HG03558 (cell line): ENCODE data around the gene SPATS2.
"Not testable (repeated sequence)": the region's sequence is repeated elsewhere in the genome, so short reads cannot be mapped to it uniquely, and the experiment has no call there.

ENCODE experiments used
- ATAC-seq: cut with Tn5 transposase; IDR thresholded peaks from one replicate; pipeline ENCODE4 v1.9.1; 2021; ENCODE audit warnings: moderate number of reproducible peaks; ENCODE audit not compliant: unreplicated experiment; ENCODE audit errors: extremely low read depth

SPATS2 gene

DNA sequence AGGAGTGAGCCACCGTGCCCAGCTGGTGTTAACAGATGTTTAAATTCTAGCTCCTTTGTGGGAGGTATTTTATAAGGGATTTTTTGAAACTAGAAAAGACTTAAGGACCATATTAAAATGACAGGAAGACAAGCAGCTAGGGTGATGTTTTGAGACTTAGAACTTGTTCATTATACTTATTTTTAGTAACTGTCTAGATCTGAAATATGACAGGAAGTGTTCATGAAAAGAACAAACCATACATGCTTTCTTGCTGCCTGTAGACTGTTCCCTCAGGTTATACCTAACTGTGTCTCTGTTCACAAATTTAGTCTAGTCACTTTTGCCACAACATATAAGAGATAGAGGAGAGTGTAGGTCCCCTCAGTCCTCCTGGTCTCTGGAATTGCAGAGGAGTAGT lies 134.6 kb downstream of the SPATS2 start:
- ATAC-seq, result no peak

DNA sequence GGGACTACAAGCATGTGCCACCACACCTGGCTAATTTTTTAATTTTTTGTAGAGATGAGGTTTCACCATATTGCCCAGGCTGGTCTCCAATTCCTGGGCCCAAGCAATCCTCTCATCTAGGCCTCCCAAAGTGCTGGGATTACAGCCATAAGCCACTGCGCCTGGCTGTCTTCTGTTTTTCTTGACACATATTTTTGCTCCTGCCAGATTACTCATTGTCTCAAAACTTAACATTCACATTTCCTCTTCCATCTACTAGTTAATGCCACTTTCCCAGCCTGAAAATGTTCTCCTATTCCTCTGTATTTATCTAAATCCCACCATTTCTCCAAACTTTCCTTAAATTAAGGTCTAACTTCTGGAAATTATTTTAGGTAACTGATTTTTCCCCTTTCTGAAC lies 135.3 kb downstream of the SPATS2 start:
- no peak for ATAC-seq

DNA sequence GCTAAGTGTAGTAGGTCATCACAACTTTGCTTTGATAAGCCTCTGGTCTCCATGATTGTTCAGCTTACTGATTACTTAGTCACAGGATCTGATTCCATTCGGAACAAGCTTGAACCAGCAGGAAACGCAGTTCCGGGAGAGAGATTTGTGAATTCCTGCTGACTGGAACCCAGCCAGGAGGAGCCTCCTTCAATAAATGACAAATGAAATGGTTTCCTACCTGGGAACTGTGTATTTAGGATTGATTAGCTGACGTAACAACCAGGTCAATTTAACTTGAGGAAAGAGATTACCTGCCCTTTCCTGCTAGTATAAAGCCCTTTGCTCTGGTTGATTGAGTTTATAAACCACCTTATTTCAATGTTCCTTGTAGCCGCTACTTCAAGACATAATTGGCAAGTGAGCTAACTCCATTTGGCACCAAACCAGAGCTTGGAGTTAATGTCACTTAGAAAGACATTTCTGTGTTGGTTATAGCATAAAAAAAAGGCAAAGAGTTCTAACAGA lies 136.5 kb downstream of the SPATS2 start:
- no peak for ATAC-seq

GRCh38 chr12:49505672-49506071 lies 138.4 kb downstream of the SPATS2 start:
- no peak for ATAC-seq

GRCh38 chr12:49507139-49507538 lies 139.9 kb downstream of the SPATS2 start:
- ATAC-seq, result no peak

DNA sequence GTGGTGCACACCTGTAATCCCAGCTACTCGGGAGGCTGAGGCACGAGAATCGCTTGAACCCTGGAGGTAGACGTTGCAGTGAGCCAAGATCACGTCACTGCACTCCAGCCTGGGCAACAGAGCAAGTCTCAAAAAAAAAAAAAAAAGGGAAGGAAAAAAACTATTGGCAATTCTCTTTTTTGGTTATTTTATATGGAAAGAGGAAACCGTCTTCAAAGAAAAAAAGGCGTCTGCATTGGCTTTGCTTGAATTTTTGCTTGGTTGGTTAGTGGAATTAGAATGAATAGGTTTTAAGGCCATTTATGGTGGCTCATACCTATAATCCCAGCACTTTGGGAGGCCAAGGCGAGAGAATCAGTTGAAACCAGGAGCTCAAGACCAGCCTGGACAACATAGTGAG lies 142.4 kb downstream of the SPATS2 start:
- not testable (repeated sequence) for ATAC-seq

DNA sequence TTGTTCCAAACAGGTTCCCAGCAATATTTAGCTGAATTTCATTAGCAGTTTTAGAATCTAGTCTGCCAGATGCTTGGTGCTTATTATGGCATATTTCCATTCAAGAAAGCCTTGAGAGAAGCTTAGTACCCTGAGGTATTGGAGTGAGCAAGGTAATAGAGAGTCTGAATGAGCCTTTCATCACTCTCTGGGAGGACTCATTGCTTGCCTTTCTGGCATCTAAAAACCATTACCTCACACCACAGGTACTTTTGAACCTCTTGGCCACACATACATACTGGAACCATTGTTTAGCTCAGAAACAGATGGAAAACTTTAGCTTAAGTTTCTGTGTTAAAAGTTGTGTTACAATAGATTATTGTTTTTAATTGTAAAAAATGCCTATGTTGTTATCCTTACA lies 144.1 kb downstream of the SPATS2 start:
- no peak for ATAC-seq

DNA sequence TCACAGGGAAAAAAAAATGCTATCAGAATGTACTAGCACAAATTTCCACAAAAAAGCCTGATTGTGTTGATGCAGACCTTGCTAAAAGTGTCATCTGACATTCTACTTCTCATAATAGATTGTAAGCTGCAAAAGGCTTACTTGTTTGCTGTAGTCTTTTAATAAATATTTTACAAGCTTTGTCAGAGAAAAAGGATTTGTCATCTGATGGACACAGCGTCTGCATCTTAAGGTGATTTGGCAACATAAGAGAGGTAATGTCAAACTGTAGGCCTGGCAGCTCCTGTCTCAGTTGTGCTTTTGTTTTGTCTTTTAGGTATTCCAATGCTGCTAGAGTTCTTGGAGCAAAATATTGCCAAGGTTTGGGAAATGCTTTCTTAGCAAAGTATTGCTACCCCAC lies 145.3 kb downstream of the SPATS2 start:
- ATAC-seq, result no peak

- ATAC-seq, result no peak
These were observed 148.0 kb downstream of the SPATS2 start for GRCh38 chr12:49515266-49515665.

GRCh38 chr12:49518914-49519573 lies 151.8 kb downstream of the SPATS2 start:
- ATAC-seq, result no peak

DNA sequence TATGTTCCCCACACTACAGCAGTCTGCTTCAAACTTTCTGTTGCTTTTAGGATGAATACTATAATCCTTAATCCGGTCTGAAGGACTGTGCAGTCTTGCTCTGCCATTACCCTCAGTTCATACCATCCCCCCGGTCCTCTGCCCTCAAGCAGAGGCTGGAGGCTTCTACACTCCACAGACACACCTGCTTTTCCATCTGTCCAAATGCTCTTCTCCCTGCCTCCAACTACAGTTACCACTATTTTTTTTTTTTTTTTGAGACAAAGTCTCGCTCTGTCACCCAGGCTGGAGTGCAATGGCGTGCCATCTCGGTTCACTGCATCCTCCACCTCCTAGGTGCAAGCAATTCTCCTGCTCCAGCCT lies 152.3 kb downstream of the SPATS2 start:
- no peak for ATAC-seq

DNA sequence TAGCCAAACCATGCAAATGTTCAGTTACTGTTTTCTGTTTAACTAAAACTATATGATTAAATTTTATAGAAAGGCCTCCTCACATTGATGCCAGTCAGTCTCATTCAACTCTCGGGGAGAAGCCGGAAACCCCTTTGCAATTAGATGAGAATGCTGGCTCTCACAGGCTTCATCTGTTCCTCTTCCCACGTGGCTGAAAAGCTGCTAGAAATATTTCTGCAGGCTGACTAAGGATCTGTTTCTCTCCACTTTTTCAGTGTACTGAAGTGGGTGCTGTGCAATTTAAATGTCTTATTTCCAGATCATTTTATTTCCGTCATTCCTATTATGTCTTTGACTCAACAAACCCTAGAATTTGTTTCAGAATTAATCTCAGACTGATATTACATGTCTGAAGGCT lies 154.1 kb downstream of the SPATS2 start:
- no peak for ATAC-seq

GRCh38 chr12:49524660-49525324 lies 157.5 kb downstream of the SPATS2 start:
- no peak for ATAC-seq

- ATAC-seq, result no peak
These were observed 158.7 kb downstream of the SPATS2 start for GRCh38 chr12:49525942-49526341.

GRCh38 chr12:49527361-49528130 lies 160.3 kb downstream of the SPATS2 start:
- no peak for ATAC-seq

DNA sequence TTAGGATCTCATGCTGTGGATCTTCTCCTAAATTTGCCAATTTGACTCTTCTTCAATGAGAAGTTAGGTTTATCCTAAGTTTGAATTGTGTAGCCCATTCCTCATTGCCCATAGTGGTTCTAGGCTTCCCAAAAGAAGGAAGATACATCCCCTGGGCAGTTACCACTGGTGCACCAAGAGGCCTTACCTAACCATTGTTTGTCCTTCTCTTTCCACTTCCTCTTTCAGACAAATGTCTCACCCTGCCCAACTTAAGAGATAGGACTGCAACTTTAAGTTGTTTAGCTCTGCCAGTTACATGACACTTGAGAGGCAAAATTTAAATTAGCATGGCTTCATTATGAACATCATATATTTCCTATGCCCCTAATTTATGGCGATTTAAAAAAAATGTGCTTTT lies 162.2 kb downstream of the SPATS2 start:
- no peak for ATAC-seq

GRCh38 chr12:49531745-49532144 lies 164.5 kb downstream of the SPATS2 start:
- ATAC-seq, result no peak

- no peak for ATAC-seq
These were observed 166.1 kb downstream of the SPATS2 start for GRCh38 chr12:49533331-49533730.

- not testable (repeated sequence) for ATAC-seq
These were observed 166.9 kb downstream of the SPATS2 start for GRCh38 chr12:49534122-49534521.

DNA sequence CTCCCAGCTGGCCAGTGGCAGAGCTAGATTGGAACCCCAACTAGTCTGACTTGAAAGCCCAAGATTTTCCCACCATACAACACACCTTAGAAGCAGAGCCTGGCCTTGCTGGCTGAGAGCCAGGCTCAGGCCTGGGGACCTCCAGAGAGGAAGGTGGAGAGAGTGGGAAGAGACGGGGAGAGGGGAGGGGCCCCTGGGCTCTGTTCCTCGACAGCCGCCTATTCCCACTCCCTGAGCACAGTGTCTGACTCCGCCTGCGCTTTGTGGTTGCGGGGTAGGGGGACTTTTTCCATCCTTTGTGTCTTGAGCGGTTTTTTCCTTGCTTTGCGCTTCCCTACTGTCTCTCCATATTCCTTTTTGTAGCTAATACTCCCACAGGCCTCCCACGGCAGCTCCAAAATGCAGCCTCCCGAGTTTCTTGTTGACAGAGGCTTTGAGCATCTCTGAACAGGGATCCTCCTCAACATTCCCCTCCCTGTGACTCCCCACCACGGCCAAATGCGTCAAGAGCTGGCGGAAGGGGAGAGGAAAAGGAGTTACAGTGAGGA lies 167.5 kb downstream of the SPATS2 start:
- no peak for ATAC-seq

GRCh38 chr12:49535921-49536525 lies 168.8 kb downstream of the SPATS2 start:
- no peak for ATAC-seq
